Fibroblast of lung (primary cell): ENCODE measurements around the gene FGFBP1.

ENCODE experiments used
- EZH2 ChIP-seq: IDR thresholded peaks from 2 replicates; pipeline ENCODE4 v1.5.1; 2012; ENCODE audit warnings: low read length, control low read depth, mild to moderate bottlenecking; ENCODE audit errors: missing control alignments
- TF ChIP-seq, protein P1 (sequence below), 2 donors: IDR thresholded peaks in 1 of 2; conservative IDR thresholded peaks in 1 of 2; 1 replicate in 1 of 2; 2 replicates in 1 of 2; pipeline ENCODE4 v1.5.1; 2011 to 2012; ENCODE audit warnings: low read length in 2 of 2, control low read depth in 1 of 2, inconsistent platforms in 1 of 2, low read depth in 1 of 2, mild to moderate bottlenecking in 1 of 2

DNA sequence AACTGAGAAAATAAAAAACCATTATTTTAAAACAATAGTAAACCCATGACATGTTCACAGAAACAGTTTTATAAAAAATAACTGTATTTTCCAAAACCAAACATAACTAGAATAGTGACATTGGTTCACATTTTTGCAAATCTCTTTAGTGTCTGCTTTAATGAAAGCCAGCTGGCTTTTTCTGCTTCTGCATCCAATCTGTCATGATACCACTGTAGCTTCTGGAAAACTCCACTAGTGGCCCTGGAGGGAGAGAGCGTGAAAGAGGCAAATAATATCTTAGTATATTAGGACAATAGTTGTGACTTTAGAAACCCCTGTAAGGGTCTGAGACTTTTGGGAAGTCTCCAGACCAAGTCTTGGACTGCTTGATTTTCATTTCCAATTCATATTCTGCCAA, 31.1 kb downstream of the FGFBP1 start:
- TF ChIP-seq, protein P1, sequence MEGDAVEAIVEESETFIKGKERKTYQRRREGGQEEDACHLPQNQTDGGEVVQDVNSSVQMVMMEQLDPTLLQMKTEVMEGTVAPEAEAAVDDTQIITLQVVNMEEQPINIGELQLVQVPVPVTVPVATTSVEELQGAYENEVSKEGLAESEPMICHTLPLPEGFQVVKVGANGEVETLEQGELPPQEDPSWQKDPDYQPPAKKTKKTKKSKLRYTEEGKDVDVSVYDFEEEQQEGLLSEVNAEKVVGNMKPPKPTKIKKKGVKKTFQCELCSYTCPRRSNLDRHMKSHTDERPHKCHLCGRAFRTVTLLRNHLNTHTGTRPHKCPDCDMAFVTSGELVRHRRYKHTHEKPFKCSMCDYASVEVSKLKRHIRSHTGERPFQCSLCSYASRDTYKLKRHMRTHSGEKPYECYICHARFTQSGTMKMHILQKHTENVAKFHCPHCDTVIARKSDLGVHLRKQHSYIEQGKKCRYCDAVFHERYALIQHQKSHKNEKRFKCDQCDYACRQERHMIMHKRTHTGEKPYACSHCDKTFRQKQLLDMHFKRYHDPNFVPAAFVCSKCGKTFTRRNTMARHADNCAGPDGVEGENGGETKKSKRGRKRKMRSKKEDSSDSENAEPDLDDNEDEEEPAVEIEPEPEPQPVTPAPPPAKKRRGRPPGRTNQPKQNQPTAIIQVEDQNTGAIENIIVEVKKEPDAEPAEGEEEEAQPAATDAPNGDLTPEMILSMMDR (conservative IDR thresholded peaks at IDR 0.05 in 1 of 2, IDR thresholded peaks at IDR 0.05 in 1 of 2; ENCODE audit: low read depth in 1 of 2, low read length in 2 of 2) = no peak
- TF ChIP-seq EZH2 = no peak
